Mesothelial cell of epicardium (in vitro differentiated cells): ENCODE measurements around the gene GPR42. TPM values are rescaled to one million over a fixed set of nuclear protein-coding genes. Genes with fewer than 3 reads are reported as not detected.

ENCODE experiments used
- DNase-seq, 2 experiments: peaks; one replicate each; pipeline ENCODE4 v3.0.0; 2021; ENCODE audit warnings: low spot score in 2 of 2; ENCODE audit not compliant: unreplicated experiment in 2 of 2
- H3K27ac Mint-ChIP-seq: 2 replicates; pipeline ENCODE4 v1.8.0; 2021; ENCODE audit warnings: mixed read lengths
- H3K27me3 Mint-ChIP-seq: 2 replicates; pipeline ENCODE4 v1.8.0; 2021; ENCODE audit warnings: low read depth, mixed read lengths
- H3K36me3 Mint-ChIP-seq: 2 replicates; pipeline ENCODE4 v1.8.0; 2021; ENCODE audit warnings: mixed read lengths
- H3K4me1 Mint-ChIP-seq: 2 replicates; pipeline ENCODE4 v1.8.0; 2021; ENCODE audit warnings: mixed read lengths
- H3K4me3 Mint-ChIP-seq: 2 replicates; pipeline ENCODE4 v1.8.0; 2021; ENCODE audit warnings: mild to moderate bottlenecking, moderate library complexity, mixed read lengths
- H3K9me3 Mint-ChIP-seq: 2 replicates; pipeline ENCODE4 v1.8.0; 2021; ENCODE audit warnings: mixed read lengths
- CTCF ChIP-seq: fragments of 200-600 bp; sonication (generic); IDR thresholded peaks from one replicate; pipeline ENCODE4 v1.5.0; 2021; ENCODE audit warnings: antibody characterized with exemption; ENCODE audit not compliant: unreplicated experiment
- total RNA-seq: library from RNA; stranded (reverse); gene quantifications from 3 replicates; pipeline ENCODE4 v1.2.1, GENCODE V29; 2021

Gene GPR42
- total RNA-seq: not detected in 3 replicates

DNA sequence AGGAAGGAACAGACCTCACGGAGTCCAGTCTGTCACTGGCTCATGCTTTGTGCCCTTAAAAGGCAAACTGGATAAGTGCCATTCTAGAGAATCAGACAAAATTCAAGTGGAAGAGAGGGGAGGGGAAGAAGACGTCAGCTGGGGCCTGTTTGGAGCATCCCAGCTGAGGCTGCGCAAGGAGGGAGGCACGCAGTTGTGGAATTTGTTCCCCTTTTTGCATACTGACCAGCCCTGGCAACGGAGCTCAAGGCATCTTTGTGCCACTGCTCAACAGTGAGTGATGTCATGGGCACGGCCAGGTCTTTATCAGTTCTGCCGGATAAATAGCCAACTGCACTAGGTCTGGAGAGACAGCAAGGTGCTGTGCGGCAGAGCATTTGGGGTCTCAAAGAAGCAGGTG, at the start of gene GPR42:
Gene GPR42 (plus strand): TSS at position 347 of the 400 bp plus-strand sequence. CDS start 292 bp downstream, outside the sequence.
- H3K4me3 Mint-ChIP-seq: no peak within 1 kb of the TSS
- peaks cover 36% of the 10 kb centered on the region for H3K27me3 Mint-ChIP-seq
- no peak for DNase-seq
- H3K9me3 Mint-ChIP-seq: no peaks in the 10 kb centered on the region
- no peak for TF ChIP-seq CTCF
- H3K4me1 Mint-ChIP-seq: no peaks in the 10 kb centered on the region
- no peak within 1 kb of the TSS for H3K27ac Mint-ChIP-seq
- H3K36me3 Mint-ChIP-seq: no peaks in the 10 kb centered on the region

DNA sequence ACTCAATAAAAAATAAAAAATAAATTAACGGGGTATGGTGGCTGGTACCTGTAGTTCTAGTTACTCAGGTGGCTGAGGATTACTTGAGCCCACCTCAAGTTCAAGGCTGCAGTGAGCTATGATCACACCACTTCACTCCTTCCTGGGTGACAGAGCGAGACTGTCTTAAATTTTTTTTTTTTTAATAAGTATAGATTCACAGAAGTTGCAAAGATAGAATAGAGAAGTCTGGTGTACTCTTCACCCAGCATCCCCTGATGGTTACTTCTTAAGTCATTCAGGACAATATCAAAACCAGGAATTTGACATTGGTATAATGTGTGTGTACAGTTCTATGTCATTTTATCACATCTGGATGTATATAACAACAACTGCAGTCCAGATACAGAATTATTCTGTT, 49.6 kb upstream of the GPR42 start:
- H3K27me3 Mint-ChIP-seq: no peaks in the 10 kb centered on the region
- peaks cover 7% of the 10 kb centered on the region for H3K9me3 Mint-ChIP-seq
- TF ChIP-seq CTCF: no peak
- H3K4me1 Mint-ChIP-seq: peaks cover 23% of the 10 kb centered on the region
- no peak for DNase-seq
- peaks cover 7% of the 10 kb centered on the region for H3K36me3 Mint-ChIP-seq
- H3K27ac Mint-ChIP-seq: no peak overlapping the region
- no peak overlapping the region for H3K4me3 Mint-ChIP-seq

- H3K27me3 Mint-ChIP-seq: no peaks in the 10 kb centered on the region
- DNase-seq: no peak
- no peak overlapping the region for H3K4me3 Mint-ChIP-seq
- H3K9me3 Mint-ChIP-seq: peaks cover 7% of the 10 kb centered on the region
- no peak overlapping the region for H3K27ac Mint-ChIP-seq
- peaks cover 18% of the 10 kb centered on the region for H3K4me1 Mint-ChIP-seq
- TF ChIP-seq CTCF: no peak
- peaks cover 7% of the 10 kb centered on the region for H3K36me3 Mint-ChIP-seq
Measured at GRCh38 chr19:35322014-35322413, 48.9 kb upstream of the GPR42 start.

GRCh38 chr19:35327642-35328041, 43.2 kb upstream of the GPR42 start:
- Mint-ChIP-seq H3K27me3 (no peaks in the 10 kb centered on the region), H3K27ac (no peak overlapping the region), H3K9me3 (no peaks in the 10 kb centered on the region), H3K4me1 (no peaks in the 10 kb centered on the region), H3K36me3 (peaks cover 6% of the 10 kb centered on the region), H3K4me3 (no peak overlapping the region)
- DNase-seq: no peak
- TF ChIP-seq CTCF: no peak

DNA sequence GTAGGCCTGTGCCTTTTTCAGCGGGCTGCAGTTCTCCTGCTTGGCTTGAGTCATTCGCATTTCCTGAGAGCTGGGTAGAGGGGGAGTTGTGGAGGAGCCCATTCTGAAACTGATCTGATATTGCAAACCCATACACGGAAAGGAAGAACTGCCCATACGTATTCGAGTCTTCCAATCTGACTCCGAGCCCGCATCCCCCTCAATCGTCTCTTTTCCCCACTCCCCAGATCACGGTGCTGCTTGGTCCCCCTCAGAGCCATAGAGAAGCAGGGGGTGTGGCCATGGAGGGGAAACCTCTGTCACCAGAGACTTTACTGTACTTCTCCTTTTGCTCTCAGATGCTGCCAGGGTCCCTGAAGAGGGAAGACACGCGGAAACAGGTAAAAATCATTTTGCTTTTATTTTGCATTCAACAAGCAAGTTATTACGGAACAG, 42.0 kb upstream of the GPR42 start, which contains the start of gene CD22:
Gene CD22 (plus strand): TSS at position 337 of the 435 bp plus-strand sequence. CDS start 2,854 bp downstream, outside the sequence.
- Mint-ChIP-seq H3K36me3 (peaks cover 10% of the 10 kb centered on the region), H3K9me3 (no peaks in the 10 kb centered on the region), H3K27ac (no peak within 1 kb of the TSS)

More for the DNA sequence above, 42.0 kb upstream of the GPR42 start, which contains the start of gene CD22:
- no peaks in the 10 kb centered on the region for H3K4me1 Mint-ChIP-seq
- TF ChIP-seq CTCF: no peak
- H3K4me3 Mint-ChIP-seq: no peak within 1 kb of the TSS
- no peaks in the 10 kb centered on the region for H3K27me3 Mint-ChIP-seq
- no peak for DNase-seq
